Ishikawa (cell line): ENCODE measurements around the gene CUEDC1.
A peak's percentile ranks its signal among the peaks of the same experiment; 100 is the strongest.

Source experiments
- CEBPB ChIP-seq: IDR thresholded peaks from 2 replicates; pipeline ENCODE4 v1.6.1; 2012
- CREB1 ChIP-seq: IDR thresholded peaks from 2 replicates; pipeline ENCODE4 v1.6.1; 2012; ENCODE audit warnings: low read depth
- EGR1 ChIP-seq: IDR thresholded peaks from 2 replicates; pipeline ENCODE4 v1.6.1; 2012
- EP300 ChIP-seq: IDR thresholded peaks from 2 replicates; pipeline ENCODE4 v1.6.1; 2012; ENCODE audit warnings: borderline replicate concordance
- FOXM1 ChIP-seq: IDR thresholded peaks from 2 replicates; pipeline ENCODE4 v1.6.1; 2012; ENCODE audit warnings: low read depth, borderline replicate concordance
- NFIC ChIP-seq: IDR thresholded peaks from 2 replicates; pipeline ENCODE4 v1.6.1; 2012
- RAD21 ChIP-seq: IDR thresholded peaks from 2 replicates; pipeline ENCODE4 v1.6.1; 2012; ENCODE audit warnings: low read depth
- TAF1 ChIP-seq: IDR thresholded peaks from 2 replicates; pipeline ENCODE4 v1.6.1; 2012; ENCODE audit warnings: low read depth, mild to moderate bottlenecking
- TCF12 ChIP-seq: IDR thresholded peaks from 2 replicates; pipeline ENCODE4 v1.6.1; 2012; ENCODE audit warnings: low read depth
- TEAD4 ChIP-seq: IDR thresholded peaks from 2 replicates; pipeline ENCODE4 v1.6.1; 2012
- YY1 ChIP-seq: IDR thresholded peaks from 2 replicates; pipeline ENCODE4 v1.6.1; 2012; ENCODE audit warnings: low read depth
- ZBTB7A ChIP-seq: IDR thresholded peaks from 2 replicates; pipeline ENCODE4 v1.6.1; 2012; ENCODE audit warnings: low read depth
- TF ChIP-seq, protein P1 (sequence below): IDR thresholded peaks from 2 replicates; pipeline ENCODE4 v1.6.1; 2012
- TF ChIP-seq, protein P2 (sequence below): IDR thresholded peaks from 2 replicates; pipeline ENCODE4 v1.6.1; 2012
- TF ChIP-seq, protein P3 (sequence below): IDR thresholded peaks from 2 replicates; pipeline ENCODE4 v1.6.1; 2012; ENCODE audit warnings: low read depth, mild to moderate bottlenecking

Gene CUEDC1

DNA sequence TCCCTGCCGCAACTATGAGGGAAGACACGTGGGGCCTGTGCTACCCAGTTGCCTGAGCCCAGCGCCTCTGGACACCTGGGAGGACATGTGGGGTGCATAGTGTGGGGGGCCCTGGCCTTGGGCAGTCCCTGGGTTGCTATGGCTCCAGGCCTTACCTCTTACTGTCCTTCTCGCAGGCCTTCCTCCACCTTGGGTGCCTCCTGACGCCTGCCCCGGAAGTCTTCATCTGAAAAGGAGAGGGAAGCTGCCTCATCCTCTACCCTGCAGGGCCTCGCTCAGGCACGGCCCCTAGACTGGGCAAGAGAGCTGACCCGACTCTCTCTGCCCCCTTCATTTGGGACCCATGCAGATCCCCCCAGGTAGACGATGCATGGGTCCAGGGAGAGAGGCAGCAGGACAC lies 88.9 kb downstream of the CUEDC1 start:
- TF ChIP-seq YY1 (no peak), NFIC (no peak), TCF12 (no peak), TAF1 (no peak)

DNA sequence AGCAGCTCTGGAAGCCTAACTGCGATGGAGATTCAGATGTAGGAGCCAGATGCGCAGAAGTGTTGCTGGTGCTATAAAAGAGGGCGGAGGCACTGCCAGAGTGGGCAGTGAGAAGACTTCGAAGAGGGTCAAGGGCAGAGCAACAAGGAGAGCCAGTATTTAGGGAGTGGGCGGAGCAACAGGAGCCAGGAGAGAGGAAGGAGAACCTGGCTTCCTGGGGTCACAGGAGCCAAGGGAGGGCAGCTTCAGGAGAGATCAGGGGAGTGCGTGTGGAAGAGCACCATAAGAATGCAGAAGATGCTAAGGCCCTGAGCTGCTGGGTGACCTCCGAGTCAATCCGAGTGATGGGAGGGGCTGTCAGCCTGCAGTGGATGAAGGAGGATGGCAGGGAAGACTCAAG lies 90.9 kb downstream of the CUEDC1 start:
- TF ChIP-seq, protein P1, sequence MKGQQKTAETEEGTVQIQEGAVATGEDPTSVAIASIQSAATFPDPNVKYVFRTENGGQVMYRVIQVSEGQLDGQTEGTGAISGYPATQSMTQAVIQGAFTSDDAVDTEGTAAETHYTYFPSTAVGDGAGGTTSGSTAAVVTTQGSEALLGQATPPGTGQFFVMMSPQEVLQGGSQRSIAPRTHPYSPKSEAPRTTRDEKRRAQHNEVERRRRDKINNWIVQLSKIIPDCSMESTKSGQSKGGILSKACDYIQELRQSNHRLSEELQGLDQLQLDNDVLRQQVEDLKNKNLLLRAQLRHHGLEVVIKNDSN, result no peak
- TF ChIP-seq RAD21, result no peak
- TF ChIP-seq NFIC, result no peak
- no peak for TF ChIP-seq TEAD4
- no peak for TF ChIP-seq CEBPB

DNA sequence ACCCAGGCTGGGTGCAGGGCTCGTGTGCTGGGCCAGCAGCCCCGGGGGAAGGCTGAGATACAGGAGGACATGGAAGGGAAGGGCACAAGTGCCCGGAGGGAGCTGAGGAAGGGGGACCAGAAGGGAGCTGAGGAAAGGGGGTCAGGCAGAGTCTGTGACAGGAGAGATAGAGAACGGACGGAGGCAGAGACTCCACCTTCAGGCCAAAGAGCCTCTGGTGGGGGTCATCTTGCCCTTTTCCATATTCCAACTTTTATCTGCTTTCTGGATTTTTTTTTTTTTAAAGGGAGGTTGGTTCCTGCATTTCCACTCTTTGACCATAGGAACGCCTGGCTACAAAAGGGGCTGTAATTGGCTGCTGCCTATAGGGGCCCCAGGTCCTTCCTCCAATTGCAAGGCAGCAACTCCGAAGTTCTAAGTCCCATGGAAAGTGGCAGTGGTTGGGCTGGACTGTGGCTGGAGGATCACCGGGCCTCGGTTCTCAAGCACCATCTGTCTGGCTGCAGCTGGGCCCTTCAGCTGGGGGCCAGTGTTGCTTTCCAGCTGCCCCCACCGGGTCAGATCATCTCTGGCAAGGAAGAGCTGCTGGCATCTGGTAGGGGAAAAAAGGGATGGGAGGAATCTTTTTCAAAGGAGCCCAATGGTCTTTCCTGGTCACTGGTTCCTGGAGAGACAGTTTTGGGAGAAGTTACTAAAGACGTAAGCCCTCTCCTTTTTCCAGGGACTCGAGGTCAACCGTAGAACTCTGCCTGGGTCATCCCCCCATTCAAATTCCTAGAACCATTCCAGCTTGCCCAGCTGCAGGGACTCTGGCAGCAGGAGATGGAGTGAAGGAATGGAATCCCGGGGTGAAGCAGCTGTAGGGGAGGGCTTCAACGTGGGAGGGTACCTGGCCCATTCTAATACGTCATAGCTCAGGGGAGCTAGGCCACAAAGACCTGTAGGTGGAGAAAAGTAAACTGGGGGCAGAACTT lies 92.2 kb downstream of the CUEDC1 start:
- TF ChIP-seq EGR1 (no peak), CREB1 (no peak), TCF12 (0 out of 2 replicates have a peak, but pooled peaks have one; percentile 39), ZBTB7A (0 out of 2 replicates have a peak, but pooled peaks have one; percentile 30), YY1 (no peak), EP300 (peak; percentile 42; the same call in 1 of the 2 replicates), RAD21 (no peak; the same call in 1 of the 2 replicates), TAF1 (0 out of 2 replicates have a peak, but pooled peaks have one; percentile 10)
- TF ChIP-seq, protein P1, result no peak

DNA sequence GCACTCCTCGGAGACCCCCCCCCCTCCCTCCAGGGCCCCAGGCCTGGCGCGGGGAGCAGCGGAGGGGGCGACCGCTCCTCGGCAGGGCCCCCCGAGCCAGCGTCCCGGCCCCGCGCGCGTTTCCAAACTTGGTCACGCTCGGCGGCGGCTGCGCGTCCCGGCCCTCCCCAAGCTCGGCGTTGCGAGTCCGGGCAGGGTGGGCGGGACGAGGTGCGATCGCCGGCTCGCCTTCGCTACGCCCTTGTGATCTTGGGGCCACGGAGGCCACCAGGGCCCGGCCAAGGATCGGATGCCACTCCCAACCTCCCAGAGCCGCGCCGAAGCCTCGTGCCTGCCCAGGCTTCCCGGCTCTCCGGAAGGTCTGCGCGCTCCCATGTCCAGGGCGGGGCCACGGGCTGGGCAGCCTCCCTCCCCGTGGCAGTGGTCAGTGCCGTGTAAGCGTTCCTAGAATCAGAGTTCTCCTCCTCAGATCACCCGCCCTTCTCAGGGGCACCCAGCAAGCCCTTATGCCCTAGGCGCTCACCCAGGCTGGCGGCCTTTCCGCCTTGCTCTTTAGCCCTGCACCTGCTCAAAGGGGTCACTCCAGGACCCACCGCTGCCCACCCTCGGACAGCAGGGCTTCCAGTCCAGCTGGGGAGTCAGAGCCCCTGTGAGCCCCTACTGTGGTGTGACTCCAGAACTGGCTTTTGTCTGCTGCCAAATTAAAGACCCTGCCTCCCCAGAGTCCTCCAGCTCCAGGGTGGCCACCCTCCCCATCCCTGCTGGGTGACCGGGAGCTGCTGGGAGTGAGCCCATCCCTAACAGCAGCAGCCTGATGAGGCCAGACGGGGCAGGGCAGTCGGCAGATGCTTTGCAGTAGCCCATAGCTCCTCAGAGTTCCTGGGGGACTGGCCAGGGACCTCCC lies 93.2 kb downstream of the CUEDC1 start:
- TF ChIP-seq EP300, result peak; percentile 73
- TF ChIP-seq, protein P1, result no peak; the same call in 1 of the 2 replicates
- TF ChIP-seq NFIC, result peak; percentile 48
- no peak for TF ChIP-seq EGR1
- TF ChIP-seq, protein P2, sequence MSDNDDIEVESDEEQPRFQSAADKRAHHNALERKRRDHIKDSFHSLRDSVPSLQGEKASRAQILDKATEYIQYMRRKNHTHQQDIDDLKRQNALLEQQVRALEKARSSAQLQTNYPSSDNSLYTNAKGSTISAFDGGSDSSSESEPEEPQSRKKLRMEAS, result peak; percentile 95
- TF ChIP-seq TCF12, result peak; percentile 22; the same call in 1 of the 2 replicates
- no peak for TF ChIP-seq YY1
- no peak for TF ChIP-seq TEAD4
- TF ChIP-seq TAF1, result no peak
- no peak for TF ChIP-seq FOXM1
- no peak for TF ChIP-seq CEBPB
- TF ChIP-seq ZBTB7A, result peak; percentile 21
- peak; percentile 7; the same call in 1 of the 2 replicates for TF ChIP-seq RAD21
- TF ChIP-seq CREB1, result no peak
- TF ChIP-seq, protein P3, sequence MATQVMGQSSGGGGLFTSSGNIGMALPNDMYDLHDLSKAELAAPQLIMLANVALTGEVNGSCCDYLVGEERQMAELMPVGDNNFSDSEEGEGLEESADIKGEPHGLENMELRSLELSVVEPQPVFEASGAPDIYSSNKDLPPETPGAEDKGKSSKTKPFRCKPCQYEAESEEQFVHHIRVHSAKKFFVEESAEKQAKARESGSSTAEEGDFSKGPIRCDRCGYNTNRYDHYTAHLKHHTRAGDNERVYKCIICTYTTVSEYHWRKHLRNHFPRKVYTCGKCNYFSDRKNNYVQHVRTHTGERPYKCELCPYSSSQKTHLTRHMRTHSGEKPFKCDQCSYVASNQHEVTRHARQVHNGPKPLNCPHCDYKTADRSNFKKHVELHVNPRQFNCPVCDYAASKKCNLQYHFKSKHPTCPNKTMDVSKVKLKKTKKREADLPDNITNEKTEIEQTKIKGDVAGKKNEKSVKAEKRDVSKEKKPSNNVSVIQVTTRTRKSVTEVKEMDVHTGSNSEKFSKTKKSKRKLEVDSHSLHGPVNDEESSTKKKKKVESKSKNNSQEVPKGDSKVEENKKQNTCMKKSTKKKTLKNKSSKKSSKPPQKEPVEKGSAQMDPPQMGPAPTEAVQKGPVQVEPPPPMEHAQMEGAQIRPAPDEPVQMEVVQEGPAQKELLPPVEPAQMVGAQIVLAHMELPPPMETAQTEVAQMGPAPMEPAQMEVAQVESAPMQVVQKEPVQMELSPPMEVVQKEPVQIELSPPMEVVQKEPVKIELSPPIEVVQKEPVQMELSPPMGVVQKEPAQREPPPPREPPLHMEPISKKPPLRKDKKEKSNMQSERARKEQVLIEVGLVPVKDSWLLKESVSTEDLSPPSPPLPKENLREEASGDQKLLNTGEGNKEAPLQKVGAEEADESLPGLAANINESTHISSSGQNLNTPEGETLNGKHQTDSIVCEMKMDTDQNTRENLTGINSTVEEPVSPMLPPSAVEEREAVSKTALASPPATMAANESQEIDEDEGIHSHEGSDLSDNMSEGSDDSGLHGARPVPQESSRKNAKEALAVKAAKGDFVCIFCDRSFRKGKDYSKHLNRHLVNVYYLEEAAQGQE, result no peak

DNA sequence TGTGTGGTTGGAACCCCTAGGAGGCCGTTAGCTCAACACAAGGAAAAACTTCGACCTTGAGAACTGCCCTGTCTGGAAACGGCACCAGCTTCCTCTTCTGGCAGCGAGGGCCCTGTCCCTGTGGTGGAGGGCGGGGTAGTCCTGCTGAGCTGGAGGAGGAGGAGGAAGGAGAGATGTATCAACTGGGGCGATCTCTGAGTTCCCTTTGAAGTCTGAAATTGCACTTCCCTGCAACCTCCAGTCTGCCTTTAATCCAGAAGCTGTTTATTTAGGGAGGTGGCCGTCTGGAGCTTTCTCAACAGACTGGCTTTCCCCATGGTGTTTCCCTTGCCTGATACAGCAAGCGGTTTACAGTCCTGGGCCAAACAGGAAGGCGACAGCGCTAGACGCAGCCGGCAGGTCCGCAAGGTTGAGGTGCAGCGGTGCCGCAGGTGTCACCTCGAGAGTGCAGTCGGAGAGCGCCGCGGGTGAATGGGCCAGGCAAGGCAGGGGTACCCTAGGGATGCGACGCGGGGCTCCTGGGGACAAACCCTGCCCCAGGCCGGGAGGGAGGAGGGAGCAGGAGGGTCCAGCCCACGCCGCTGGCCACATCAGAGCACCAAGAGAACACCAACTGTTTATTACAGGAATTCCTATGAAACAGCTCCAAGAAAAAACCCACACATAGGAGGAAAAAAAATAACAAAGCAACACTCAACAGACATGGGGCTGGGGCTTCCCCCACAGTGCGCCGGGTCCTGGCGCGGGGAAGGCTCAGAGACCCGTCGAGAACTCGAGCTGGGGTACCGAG lies 94.0 kb downstream of the CUEDC1 start:
- TF ChIP-seq RAD21, result no peak
- TF ChIP-seq CREB1, result no peak
- TF ChIP-seq FOXM1, result peak; percentile 89
- TF ChIP-seq YY1, result no peak
- peak; percentile 96 for TF ChIP-seq EP300
- no peak for TF ChIP-seq ZBTB7A
- peak; percentile 5; the same call in 1 of the 2 replicates for TF ChIP-seq TAF1
- TF ChIP-seq, protein P1, result no peak
- TF ChIP-seq TCF12, result peak; percentile 96
- TF ChIP-seq NFIC, result peak; percentile 88; the same call in 1 of the 2 replicates
- TF ChIP-seq, protein P2, result no peak
- TF ChIP-seq, protein P3, result no peak
- TF ChIP-seq TEAD4, result peak; percentile 4; the same call in 1 of the 2 replicates
- TF ChIP-seq CEBPB, result peak; percentile 46; the same call in 1 of the 2 replicates
- no peak; the same call in 1 of the 2 replicates for TF ChIP-seq EGR1
